GM12872 (cell line): ENCODE data around the gene FAM184B.

Experiments used
- CTCF ChIP-seq: IDR thresholded peaks from 3 replicates; pipeline ENCODE4 v1.5.1; 2011; ENCODE audit warnings: low read depth, mild to moderate bottlenecking, low read length, moderate library complexity; ENCODE audit not compliant: insufficient read depth

The FAM184B gene

DNA sequence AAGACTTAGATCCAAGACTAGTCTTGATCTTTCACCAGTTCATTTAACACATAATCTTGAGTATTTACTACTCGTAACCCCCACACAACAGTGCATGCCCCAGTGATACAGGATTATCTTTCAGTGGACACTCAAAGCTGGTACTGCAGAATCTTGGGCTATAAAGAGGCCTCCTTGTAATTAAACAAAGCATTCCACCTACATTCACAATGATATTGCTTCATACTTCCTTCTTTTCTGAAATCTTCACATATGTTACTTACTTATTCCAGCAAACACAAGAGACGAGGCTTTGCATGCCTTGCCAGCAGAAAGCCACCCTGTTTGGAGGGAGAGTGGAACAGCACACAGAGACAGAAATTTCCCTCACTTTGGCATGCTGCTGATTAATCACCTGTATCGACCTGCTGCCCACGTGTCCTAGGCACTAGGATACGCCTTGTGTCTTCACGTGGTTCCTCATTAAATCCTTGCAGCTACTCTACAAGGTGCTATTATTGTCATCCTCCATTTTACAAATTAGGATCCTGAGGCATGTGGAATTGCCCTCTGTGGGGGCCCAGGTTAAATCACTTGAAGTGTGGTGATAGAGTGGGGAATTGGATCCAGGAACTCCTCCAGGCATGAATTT lies 77.3 kb downstream of the FAM184B start:
- no peak for TF ChIP-seq CTCF

DNA sequence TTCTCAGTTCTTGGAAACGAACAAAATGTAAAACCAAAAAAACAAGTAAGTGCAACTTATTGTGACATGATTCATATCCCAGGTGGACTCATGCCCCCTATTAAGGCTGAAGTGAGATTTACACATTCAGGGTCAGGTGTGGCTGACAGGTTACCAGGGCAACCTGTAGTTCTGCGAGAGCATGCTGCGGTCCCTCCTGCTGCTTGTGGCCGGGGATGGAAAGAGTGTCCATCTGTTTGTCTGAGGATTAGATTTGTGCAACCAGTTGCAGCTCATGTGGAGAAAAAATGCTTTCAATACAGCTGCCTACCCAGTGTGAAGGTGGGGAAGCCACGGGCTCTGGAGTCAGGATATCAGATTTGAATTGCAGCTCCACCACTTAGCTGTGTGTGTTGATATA lies 78.8 kb downstream of the FAM184B start:
- TF ChIP-seq CTCF = no peak

- TF ChIP-seq CTCF = no peak
Observed at GRCh38 chr4:17701882-17702281, 79.5 kb downstream of the FAM184B start.

- no peak for TF ChIP-seq CTCF
Observed at GRCh38 chr4:17701138-17701839, 80.1 kb downstream of the FAM184B start.

- TF ChIP-seq CTCF = no peak
Observed at GRCh38 chr4:17699380-17699779, 82.0 kb downstream of the FAM184B start.

DNA sequence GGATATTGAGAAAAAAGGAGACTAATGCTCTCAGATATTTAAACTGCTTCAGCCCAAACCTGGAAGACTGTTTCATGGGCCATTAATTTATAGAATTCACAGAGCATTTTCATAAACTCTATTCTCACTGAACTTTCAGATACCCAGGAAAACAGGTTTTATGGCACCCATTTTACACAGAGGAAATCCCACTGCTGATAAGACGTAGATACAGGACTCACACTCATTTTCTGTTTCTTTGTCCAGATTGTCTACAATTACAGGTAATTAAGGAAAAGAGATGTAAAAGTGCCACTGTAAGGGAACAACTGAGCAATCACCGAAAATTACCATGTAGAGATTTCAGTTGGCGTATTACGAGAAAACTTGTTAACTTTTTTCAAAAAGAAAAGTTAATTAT lies 83.3 kb downstream of the FAM184B start:
- no peak for TF ChIP-seq CTCF

DNA sequence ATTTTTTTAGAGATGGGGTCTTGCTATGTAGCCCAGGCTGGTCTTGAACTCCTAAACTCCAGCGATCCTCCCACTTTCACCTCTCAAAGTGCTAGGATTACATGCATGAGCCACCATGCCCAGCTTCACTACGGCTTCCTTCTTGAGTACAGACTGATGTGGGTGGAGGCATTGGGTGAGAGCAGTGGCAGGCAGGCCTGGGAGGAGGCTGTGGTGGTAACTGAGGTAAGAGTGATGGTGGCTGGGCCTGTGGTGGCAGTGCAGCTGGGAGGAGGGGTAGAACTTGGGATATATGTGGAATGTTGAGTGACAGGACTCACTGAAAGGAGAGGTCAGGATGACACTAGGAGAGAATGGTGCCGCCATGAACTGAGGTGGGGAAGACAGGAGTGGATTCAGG lies 86.1 kb downstream of the FAM184B start:
- TF ChIP-seq CTCF = no peak
